GM12891 (cell line): ENCODE results near the gene PSTPIP1.

ENCODE experiments used
- PAX5 ChIP-seq: IDR thresholded peaks from 2 replicates; pipeline ENCODE4 v1.6.1; 2011; ENCODE audit warnings: low read length, moderate library complexity, mild to moderate bottlenecking; ENCODE audit not compliant: insufficient read depth, severe bottlenecking
- POLR2A ChIP-seq: IDR thresholded peaks from 2 replicates; pipeline ENCODE4 v1.6.1; 2011; ENCODE audit warnings: low read depth, low read length, control low read depth
- POLR2AphosphoS5 ChIP-seq: IDR thresholded peaks from 2 replicates; pipeline ENCODE4 v1.6.1; 2011; ENCODE audit warnings: low read depth, low read length, control low read depth
- SPI1 ChIP-seq: IDR thresholded peaks from 2 replicates; pipeline ENCODE4 v1.6.1; 2011; ENCODE audit warnings: low read depth, low read length, control low read depth
- TAF1 ChIP-seq: IDR thresholded peaks from 2 replicates; pipeline ENCODE4 v1.6.1; 2011; ENCODE audit warnings: low read depth, low read length, control low read depth

DNA sequence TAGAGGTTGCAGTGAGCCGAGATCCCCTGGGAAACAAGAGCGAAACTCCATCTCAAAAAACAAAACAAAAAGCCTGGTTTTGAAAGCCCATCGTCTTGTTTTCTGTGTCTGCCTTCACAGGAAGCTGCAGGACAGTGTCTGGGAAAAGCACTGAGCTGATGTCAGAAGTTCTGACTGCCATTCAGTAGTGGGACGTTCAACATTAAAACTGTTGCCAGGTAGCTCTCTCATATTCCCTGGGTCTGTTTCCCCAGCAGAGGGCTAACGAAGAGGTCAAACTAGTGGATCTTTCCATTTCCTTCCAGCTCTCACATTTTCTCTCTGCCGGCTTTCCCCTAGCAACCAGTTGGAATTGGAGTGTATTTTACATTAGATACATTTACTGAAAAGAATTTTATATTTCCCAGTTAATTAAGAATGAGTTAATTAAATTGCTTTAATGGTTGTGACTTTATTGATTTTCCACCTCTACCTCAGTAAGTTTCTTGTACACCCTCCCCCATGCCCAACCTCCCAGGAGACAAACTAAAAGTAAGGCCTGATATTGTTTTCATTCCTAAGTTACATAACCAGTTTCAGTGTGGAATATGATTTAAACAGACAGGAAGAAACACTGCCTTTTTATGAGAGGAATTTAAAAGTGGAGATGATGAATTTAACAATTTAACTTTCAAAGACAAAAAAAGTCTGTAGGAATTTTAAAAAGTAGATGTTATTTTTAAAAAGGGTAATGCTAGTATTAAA, 33.5 kb upstream of the PSTPIP1 start:
- TF ChIP-seq POLR2A, result no peak
- no peak for TF ChIP-seq POLR2AphosphoS5
- TF ChIP-seq PAX5, result no peak
- TF ChIP-seq TAF1, result no peak
- TF ChIP-seq SPI1, result no peak
